ENCODE results near the gene SRBD1. TPM values are rescaled to one million over a fixed set of nuclear protein-coding genes. Genes with fewer than 3 reads are reported as not detected.

Gene SRBD1
- total RNA-seq, 3 donors from 2014 or later: 21.1 to 30.2 (median 21.9) TPM

- intact Hi-C loops (cut with DNase I; ENCODE audit: low total_unique reads): no loop called here
- DNase-seq (ENCODE audit: low spot score in 2 of 2): no peak
- Histone ChIP-seq H3K27me3 (no peaks in the 10 kb centered on the region), H3K4me1 (no peaks in the 10 kb centered on the region), H3K4me3 (no peak overlapping the region), H3K27ac (no peak overlapping the region), H3K36me3 (no peaks in the 10 kb centered on the region), H3K9me3 (no peaks in the 10 kb centered on the region)
- TF ChIP-seq POLR2AphosphoS5 (IDR thresholded peaks at IDR 0.05) (no peak), CTCF (IDR thresholded peaks at IDR 0.05) (no peak), POLR2A (IDR thresholded peaks at IDR 0.05) (no peak)
Observed at GRCh38 chr2:45379399-45380087, 231.5 kb downstream of the SRBD1 start.

GRCh38 chr2:45373534-45373933, 237.5 kb downstream of the SRBD1 start:
- H3K27me3 ChIP-seq: no peaks in the 10 kb centered on the region
- DNase-seq (ENCODE audit: low spot score in 2 of 2): no peak
- no peaks in the 10 kb centered on the region for H3K9me3 ChIP-seq
- TF ChIP-seq POLR2AphosphoS5 (IDR thresholded peaks at IDR 0.05): no peak
- TF ChIP-seq CTCF (IDR thresholded peaks at IDR 0.05): no peak
- no peak for TF ChIP-seq POLR2A (IDR thresholded peaks at IDR 0.05)
- no peak overlapping the region for H3K4me3 ChIP-seq
- intact Hi-C loops (cut with DNase I; ENCODE audit: low total_unique reads): no loop called here
- no peaks in the 10 kb centered on the region for H3K36me3 ChIP-seq
- H3K27ac ChIP-seq: no peak overlapping the region
- H3K4me1 ChIP-seq: no peaks in the 10 kb centered on the region

GRCh38 chr2:45370369-45370768, 240.7 kb downstream of the SRBD1 start:
- TF ChIP-seq POLR2A (IDR thresholded peaks at IDR 0.05): no peak
- no peak for TF ChIP-seq CTCF (IDR thresholded peaks at IDR 0.05)
- TF ChIP-seq POLR2AphosphoS5 (IDR thresholded peaks at IDR 0.05): no peak
- H3K27me3 ChIP-seq: no peaks in the 10 kb centered on the region
- H3K36me3 ChIP-seq: no peaks in the 10 kb centered on the region
- no peak overlapping the region for H3K4me3 ChIP-seq
- H3K9me3 ChIP-seq: no peaks in the 10 kb centered on the region
- DNase-seq (ENCODE audit: low spot score in 2 of 2): no peak
- intact Hi-C loops (cut with DNase I; ENCODE audit: low total_unique reads): no loop called here
- no peak overlapping the region for H3K27ac ChIP-seq
- H3K4me1 ChIP-seq: no peaks in the 10 kb centered on the region

- no peak overlapping the region for H3K27ac ChIP-seq
- H3K4me3 ChIP-seq: no peak overlapping the region
- H3K9me3 ChIP-seq: no peaks in the 10 kb centered on the region
- H3K4me1 ChIP-seq: no peaks in the 10 kb centered on the region
- intact Hi-C loops (cut with DNase I; ENCODE audit: low total_unique reads): no loop called here
- no peak for DNase-seq (ENCODE audit: low spot score in 2 of 2)
- no peaks in the 10 kb centered on the region for H3K27me3 ChIP-seq
- no peak for TF ChIP-seq POLR2AphosphoS5 (IDR thresholded peaks at IDR 0.05)
- H3K36me3 ChIP-seq: no peaks in the 10 kb centered on the region
Observed at GRCh38 chr2:45368792-45369191, 242.3 kb downstream of the SRBD1 start.

GRCh38 chr2:45361666-45362065, 249.4 kb downstream of the SRBD1 start:
- H3K9me3 ChIP-seq: no peaks in the 10 kb centered on the region
- no peak overlapping the region for H3K27ac ChIP-seq
- intact Hi-C loops (cut with DNase I; ENCODE audit: low total_unique reads): no loop called here
- TF ChIP-seq POLR2A (IDR thresholded peaks at IDR 0.05): no peak
- TF ChIP-seq POLR2AphosphoS5 (IDR thresholded peaks at IDR 0.05): no peak
- no peak for TF ChIP-seq CTCF (IDR thresholded peaks at IDR 0.05)
- no peak overlapping the region for H3K4me3 ChIP-seq
- no peak for DNase-seq (ENCODE audit: low spot score in 2 of 2)
- H3K27me3 ChIP-seq: no peaks in the 10 kb centered on the region
- no peaks in the 10 kb centered on the region for H3K4me1 ChIP-seq
- no peaks in the 10 kb centered on the region for H3K36me3 ChIP-seq

Measured in breast epithelium (tissue), 4 donors.